ENCODE measurements around the gene CLMP.
A peak's percentile ranks its signal among the peaks of the same experiment; 100 is the strongest.
"Not testable (repeated sequence)": the region's sequence is repeated elsewhere in the genome, so short reads cannot be mapped to it uniquely, and the experiment has no call there.

The CLMP gene

DNA sequence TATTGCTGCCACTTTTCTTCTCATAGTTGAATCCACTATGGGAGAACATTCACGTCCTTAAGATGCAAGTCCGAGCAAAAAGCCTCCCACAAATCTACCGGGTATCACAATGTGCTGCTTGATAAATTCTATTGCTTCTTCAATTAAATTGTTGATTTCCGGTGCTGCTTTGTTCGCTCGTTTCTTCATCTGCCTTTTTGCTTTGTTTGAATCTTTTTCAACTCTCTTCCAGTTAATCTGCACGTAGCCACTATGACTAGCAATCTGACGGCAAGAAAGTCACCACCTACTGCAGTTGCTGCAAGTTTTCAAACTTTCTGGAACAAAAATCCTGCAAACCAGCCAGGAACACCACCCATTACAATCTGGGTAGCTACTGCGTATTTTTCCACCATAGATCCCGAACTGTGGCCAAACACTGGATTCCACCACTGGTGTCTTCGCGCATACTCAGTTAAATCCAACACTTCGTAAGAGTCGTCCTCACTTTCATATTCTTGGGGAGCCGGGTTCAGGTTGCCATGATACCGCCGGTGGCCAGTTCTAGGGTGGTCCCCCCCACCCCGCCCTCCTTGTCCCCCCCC is 59.1 kb downstream of the CLMP start:
- no peak for DNase-seq (ENCODE audit: low spot score)

GRCh38 chr11:123132881-123133280 is 62.2 kb downstream of the CLMP start:
- DNase-seq (ENCODE audit: low spot score) = no peak

- not testable (repeated sequence) for DNase-seq (ENCODE audit: low spot score)
Measured at GRCh38 chr11:123132034-123132766, 62.8 kb downstream of the CLMP start.

DNA sequence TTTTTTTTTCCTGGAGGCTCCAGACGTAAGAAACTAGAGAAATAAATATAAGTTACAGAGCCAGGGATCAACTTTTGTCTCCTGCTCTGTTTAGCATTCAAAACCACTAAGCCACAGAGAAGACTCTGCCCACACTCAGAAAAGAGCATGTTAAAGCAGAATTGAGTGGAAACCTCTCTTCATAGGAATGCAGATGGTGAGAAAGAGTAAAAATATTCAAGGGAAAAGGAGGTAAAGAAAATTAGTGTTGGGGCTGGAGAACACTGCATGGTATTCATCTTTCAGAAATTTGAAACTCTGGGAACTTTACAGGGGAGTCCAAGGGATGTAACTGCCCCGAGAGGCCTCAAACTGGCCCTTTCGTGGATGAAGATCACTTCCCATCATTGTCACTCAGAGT is 65.1 kb downstream of the CLMP start:
- no peak for DNase-seq (ENCODE audit: low spot score)

DNA sequence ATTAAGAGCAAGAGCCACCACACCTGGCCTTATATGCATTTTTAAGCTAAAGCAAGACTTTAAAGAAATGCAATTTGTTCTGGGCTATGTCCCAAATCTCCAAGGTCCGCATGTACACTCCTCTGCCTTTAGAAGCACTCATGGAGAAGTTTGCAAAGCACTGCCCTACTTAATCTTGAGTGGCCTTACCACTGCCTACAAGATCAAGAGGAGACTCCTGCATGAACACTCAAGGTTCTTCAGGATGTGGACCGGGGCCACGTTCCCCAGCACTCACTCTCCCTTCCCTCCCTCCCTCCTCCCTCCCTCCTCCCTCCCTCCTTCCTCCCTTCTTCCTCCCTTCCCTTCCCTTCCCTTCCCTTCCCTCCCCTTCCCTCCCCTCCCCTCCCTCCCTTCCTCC is 69.9 kb downstream of the CLMP start:
- no peak for DNase-seq (ENCODE audit: low spot score)

GRCh38 chr11:123122852-123123251 is 72.2 kb downstream of the CLMP start:
- DNase-seq (ENCODE audit: low spot score) = no peak

DNA sequence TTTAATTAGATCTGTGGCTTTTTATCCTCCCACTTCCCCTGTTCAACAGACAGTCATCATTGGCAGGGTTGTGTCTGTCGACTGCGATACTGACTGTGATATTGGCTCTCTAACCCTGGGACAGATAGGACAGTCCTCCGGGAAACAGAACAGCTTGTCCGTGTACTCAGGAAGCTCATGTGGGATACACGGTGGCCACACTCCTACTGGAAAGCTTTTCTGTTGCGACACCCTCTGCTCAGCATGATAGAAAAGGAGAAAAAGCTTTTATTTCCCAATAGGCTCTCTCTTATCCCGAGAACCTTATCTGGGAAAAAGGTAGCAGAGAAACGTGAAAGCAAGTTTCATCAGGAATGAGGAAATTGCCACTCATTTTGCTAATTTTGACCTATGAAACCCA is 72.7 kb downstream of the CLMP start:
- no peak for DNase-seq (ENCODE audit: low spot score)

GRCh38 chr11:123116486-123116885 is 78.6 kb downstream of the CLMP start:
- no peak for DNase-seq (ENCODE audit: low spot score)

DNA sequence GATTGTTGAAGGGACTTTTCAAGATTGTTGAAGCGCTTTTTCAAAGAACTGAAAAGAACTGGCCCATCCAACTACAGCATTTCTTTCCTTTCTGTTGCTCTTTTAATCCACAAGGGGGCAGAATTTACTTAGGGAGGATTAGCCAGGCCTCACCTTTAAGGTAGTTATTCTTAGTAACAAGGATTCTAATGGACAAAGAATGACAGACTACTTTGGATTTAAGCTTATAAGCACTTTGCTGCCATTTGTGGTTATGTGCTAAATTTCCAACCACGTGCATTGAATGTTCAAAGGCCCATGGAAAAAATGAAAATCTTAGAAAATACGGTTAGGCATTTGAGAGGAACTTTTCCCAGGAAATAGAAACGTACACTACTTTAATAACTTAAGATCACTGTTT is 83.6 kb downstream of the CLMP start:
- DNase-seq (ENCODE audit: low spot score) = peak; percentile 37

DNA sequence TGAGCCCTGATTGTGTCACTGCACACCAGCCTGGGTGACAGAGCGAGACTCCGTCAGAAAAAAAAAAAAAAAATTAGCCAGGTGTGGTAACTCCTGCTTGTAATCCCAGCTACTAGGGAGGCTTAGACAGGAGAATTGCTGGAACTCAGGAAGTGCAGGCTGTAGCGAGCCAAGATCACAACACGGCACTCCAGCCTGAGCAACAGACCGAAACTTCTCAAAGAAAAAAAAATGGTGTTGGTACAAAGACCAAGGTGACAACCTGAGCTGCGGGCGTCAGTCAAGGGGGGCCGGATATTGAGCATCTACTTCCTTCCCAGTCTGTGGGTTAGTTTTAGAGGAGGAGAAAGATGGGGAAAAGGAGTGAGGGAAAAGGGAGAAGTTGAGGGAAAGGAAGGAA is 84.7 kb downstream of the CLMP start:
- no peak for DNase-seq (ENCODE audit: low spot score)

DNA sequence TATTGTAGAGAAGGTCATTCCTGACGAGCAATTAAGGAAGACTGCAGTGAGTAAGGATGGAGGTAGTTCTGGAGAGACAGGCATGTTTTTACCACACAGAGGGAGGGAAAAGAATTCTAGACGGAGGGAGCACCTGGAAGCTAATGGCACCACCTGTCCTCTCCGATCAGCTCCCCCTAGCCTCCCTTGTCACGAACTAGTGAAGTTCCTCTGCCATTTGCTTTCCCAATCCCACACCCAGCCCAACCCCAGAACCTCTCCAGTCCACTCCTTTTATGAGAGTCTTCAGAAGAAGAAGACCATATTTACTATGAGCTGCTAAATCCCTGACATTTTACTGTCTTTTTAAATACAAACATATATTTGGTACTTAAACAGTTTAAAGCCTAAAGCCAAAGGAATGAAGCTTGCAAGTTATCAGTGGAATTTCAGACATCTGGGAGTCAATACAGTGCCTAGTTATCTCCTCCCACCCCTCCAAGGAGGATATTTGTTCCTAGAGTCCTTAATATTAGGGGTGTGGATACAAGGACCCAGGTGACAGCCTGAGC is 87.0 kb downstream of the CLMP start:
- no peak for DNase-seq (ENCODE audit: low spot score)

DNA sequence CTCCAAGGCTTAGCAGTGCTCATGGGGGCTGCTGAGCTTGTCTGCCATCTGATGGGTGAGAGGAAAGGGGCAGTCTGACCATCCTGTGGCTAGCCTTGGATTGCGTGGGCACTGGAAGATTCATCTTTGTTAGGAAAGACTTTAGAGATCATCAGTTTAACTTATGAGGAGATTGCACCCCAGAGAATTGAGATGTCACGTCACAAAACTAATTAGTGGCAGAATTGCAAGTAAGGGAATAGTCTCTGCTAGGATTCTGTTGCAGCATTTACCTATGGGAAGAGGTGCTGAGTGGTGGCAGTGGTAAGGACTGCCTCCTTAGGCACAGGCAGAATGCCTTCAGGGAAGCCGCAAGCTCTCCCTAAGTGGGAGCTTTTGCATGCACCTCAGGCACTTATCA is 90.4 kb downstream of the CLMP start:
- no peak for DNase-seq (ENCODE audit: low spot score)

DNA sequence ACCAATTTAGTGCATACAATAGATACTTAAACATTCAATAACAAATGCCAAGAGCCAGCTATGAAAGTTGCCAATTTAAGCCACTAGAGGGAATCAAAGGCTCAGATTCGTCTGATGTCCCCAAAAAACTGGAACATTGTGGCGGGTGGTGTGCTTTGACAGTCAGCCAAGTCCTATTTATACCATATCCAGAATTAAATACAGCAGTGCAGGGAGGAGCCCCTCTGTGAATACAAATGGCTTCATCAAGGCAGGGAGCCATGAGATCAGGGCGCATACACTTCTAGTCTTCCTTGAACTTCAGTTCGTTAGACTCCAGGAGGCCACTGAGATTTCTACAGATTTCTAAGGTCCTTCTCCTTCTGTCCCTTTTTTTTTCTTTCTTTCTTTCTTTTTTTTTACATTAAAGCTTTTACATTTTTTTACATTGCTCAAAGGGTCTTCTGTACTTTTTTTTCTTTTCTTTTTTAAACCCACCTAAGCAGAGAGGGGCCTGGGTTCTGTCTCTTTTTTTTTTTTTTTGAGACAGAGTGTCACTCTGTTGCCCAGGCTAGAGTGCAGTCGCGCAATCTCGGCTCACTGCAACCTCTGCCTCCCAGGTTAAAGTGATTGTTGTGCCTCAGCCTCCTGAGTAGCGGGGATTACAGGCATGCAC is 91.6 kb downstream of the CLMP start:
- DNase-seq (ENCODE audit: low spot score) = peak; percentile 16

GRCh38 chr11:123100379-123101085 is 94.5 kb downstream of the CLMP start:
- no peak for DNase-seq (ENCODE audit: low spot score)

DNA sequence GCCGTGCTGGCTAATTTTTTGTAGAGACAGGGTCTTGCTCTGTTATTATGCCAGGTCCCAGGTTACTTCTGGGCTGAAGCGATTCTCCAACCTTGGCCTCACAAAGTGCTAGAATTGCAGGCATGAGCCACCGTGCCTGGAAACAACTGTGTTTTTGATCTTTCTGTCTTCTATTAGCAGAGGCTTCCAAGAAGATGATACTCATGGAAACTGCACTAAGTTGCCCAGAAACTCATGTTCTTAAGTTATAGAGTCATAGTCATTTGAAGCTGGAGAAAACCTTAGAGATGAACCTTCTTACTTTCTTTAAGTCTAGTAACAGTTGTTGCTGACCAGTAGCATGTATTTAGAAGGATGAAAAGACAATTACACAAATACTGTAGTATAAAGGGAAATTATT is 96.1 kb downstream of the CLMP start:
- no peak for DNase-seq (ENCODE audit: low spot score)

DNA sequence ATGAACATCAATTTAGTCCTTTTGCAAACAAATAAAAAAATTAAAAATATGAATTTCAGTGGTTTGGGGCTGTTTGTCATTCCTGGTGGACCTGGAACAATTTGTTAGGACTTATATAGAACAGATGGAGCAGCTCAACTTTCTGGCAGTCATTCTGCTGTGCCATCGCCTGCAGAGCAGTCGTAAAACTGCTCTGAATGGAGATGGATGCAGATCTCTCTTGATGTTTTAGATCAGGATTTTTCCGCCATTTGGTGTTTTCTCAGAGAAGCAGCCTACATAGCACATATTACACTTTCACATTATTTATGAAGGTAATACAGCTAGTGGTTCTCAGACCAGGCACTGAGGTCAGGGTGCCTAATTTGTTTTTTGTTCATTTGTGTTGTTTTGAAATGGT is 101.3 kb downstream of the CLMP start:
- DNase-seq (ENCODE audit: low spot score) = no peak

DNA sequence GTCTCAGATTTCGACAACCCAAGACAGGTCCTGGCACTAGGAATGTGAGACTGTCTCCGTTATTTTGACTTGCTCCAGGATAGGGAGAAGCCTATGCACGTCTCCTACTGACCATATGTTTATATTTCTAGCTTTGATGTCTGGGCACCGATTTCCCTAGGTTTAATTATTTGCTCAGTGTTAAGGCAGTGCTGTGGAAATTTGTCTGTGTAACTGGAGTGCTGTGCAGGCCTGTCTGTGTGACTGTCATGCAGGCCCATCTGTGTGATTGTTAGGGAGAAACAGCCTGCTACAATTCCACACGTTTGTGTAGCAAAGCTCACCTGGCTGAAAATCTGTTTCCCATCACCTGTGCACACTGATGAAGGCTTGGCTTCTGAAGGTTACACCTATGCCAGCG is 103.5 kb downstream of the CLMP start:
- no peak for DNase-seq (ENCODE audit: low spot score)

DNA sequence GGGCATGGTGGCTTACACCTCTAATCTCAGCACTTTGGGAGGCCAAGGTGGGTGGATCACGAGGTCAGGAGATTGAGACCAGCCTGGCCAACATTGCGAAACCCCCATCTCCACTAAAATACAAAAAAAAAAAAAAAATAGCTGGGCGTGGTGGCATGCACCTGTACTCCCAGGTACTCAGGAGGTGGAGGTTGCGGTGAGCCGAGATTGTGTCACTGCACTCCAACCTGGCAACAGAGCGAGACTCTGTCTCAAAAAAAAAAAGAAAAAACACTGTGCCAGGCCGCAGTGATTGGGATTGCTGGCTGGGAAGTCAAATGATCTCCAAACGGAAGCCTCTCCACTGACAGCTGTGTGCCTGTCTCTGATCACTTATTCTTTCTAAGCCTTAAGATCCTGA is 104.9 kb downstream of the CLMP start:
- DNase-seq (ENCODE audit: low spot score) = not testable (repeated sequence)

GRCh38 chr11:123088896-123089295 is 106.2 kb downstream of the CLMP start:
- not testable (repeated sequence) for DNase-seq (ENCODE audit: low spot score)

DNA sequence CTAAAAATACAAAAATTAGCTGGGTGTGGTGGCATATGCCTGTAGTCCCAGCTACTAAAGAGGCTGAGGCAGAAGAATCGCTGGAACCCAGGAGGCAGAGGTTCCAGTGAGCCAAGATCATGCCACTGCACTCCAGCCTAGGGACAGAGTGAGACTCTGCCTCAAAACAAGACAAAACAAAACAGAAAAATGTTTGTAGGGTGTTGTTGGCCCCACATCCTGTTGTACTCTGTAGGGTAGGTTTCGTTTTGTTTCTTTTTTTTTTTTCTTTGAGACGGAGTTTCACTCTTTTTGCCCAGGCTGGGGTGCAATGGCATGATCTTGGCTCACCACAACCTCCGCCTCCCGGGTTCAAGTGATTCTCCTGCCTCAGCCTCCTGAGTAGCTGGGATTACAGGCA is 107.4 kb downstream of the CLMP start:
- DNase-seq (ENCODE audit: low spot score) = not testable (repeated sequence)

GRCh38 chr11:123086305-123086704 is 108.7 kb downstream of the CLMP start:
- no peak for DNase-seq (ENCODE audit: low spot score)

DNA sequence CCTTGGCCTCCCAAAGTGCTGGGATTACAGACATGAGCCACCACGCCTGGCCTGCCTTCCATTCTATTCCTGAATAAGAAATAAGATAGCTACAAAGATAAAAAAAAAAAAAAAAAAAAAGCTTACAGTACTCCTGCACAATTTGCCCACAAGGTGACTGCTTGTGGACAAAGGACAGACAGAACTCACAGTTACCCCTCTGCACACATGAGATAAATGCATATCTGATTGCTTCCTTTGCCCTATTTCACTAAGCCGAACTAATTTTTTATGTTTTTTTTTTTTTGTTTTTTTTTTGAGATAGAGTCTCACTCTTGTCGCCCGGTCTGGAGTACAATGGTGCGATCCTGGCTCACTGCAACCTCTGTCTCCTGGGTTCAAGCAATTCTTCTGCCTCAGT is 109.6 kb downstream of the CLMP start:
- no peak for DNase-seq (ENCODE audit: low spot score)

- no peak for DNase-seq (ENCODE audit: low spot score)
Measured at GRCh38 chr11:123084454-123084853, 110.6 kb downstream of the CLMP start.

All from HuH-7.5 (cell line).